HepG2 (cell line): ENCODE data around the gene LRRC25. TPM values are rescaled to one million over a fixed set of nuclear protein-coding genes. Genes with fewer than 3 reads are reported as not detected.

Experiments
- CERS6 ChIP-seq: sonication (generic); formaldehyde crosslinking; IDR thresholded peaks from 2 replicates; pipeline ENCODE4 v1.5.0; 2020; ENCODE audit warnings: missing genetic modification reagents
- CHD4 ChIP-seq: fragments of 200-600 bp; sonication (generic); IDR thresholded peaks from 2 replicates; pipeline ENCODE4 v1.7.0; 2017; ENCODE audit warnings: mild to moderate bottlenecking, low read length, borderline replicate concordance
- DRAP1 ChIP-seq: IDR thresholded peaks from 2 replicates; pipeline ENCODE4 v1.6.1; 2016; ENCODE audit warnings: missing genetic modification reagents, missing compliant biosample characterization
- ELF4 ChIP-seq: sonication (generic); formaldehyde crosslinking; IDR thresholded peaks from 2 replicates; pipeline ENCODE4 v1.5.0; 2020; ENCODE audit warnings: missing genetic modification reagents, mild to moderate bottlenecking, moderate library complexity, borderline replicate concordance
- FOXJ3 ChIP-seq: sonication (generic); formaldehyde crosslinking; IDR thresholded peaks from 2 replicates; pipeline ENCODE4 v1.4.0; 2020; ENCODE audit warnings: missing genetic modification reagents, mild to moderate bottlenecking, borderline replicate concordance
- HNF1B ChIP-seq: sonication (generic); formaldehyde crosslinking; IDR thresholded peaks from 2 replicates; pipeline ENCODE4 v1.5.1; 2020; ENCODE audit warnings: mild to moderate bottlenecking, moderate library complexity, missing genetic modification reagents
- HOXA3 ChIP-seq: sonication (generic); formaldehyde crosslinking; IDR thresholded peaks from 2 replicates; pipeline ENCODE4 v1.5.0; 2020; ENCODE audit warnings: missing genetic modification reagents
- LCORL ChIP-seq, 2 experiments: fragments of 450-650 bp in 1 of 2; sonication (generic) in 1 of 2; formaldehyde crosslinking in 1 of 2; IDR thresholded peaks; 2 replicates each; pipeline versions ENCODE4 v1.5.0 to v1.6.1; 2017 to 2020; ENCODE audit warnings: antibody characterized with exemption in 1 of 2, missing genetic modification reagents in 1 of 2
- MTA3 ChIP-seq: sonication (generic); formaldehyde crosslinking; IDR thresholded peaks from 2 replicates; pipeline ENCODE4 v1.4.0; 2020; ENCODE audit warnings: missing genetic modification reagents
- MYNN ChIP-seq: sonication (generic); formaldehyde crosslinking; IDR thresholded peaks from 2 replicates; pipeline ENCODE4 v1.4.0; 2020; ENCODE audit warnings: mild to moderate bottlenecking, low read depth, missing genetic modification reagents
- PAXIP1 ChIP-seq: sonication (generic); formaldehyde crosslinking; conservative IDR thresholded peaks from 2 replicates; pipeline ENCODE4 v1.4.0; 2020; ENCODE audit warnings: mild to moderate bottlenecking, missing genetic modification reagents, moderate library complexity
- SIX1 ChIP-seq: sonication (generic); formaldehyde crosslinking; IDR thresholded peaks from 2 replicates; pipeline ENCODE4 v1.4.0; 2020; ENCODE audit warnings: missing genetic modification reagents, borderline replicate concordance
- TBL1XR1 ChIP-seq: fragments of 150-350 bp; IDR thresholded peaks from 2 replicates; pipeline ENCODE4 v1.6.1; 2014; ENCODE audit warnings: borderline replicate concordance, low read length; ENCODE audit not compliant: partially characterized antibody
- TBP ChIP-seq: sonication (generic); formaldehyde crosslinking; IDR thresholded peaks from 2 replicates; pipeline ENCODE4 v1.5.0; 2020; ENCODE audit warnings: missing genetic modification reagents
- THAP11 ChIP-seq: IDR thresholded peaks from 2 replicates; pipeline ENCODE4 v1.6.1; 2016; ENCODE audit warnings: missing biosample characterization, missing genetic modification reagents
- ZFY ChIP-seq: sonication (generic); formaldehyde crosslinking; IDR thresholded peaks from 2 replicates; pipeline ENCODE4 v1.4.0; 2020; ENCODE audit warnings: missing genetic modification reagents
- ZNF503 ChIP-seq: sonication (generic); formaldehyde crosslinking; IDR thresholded peaks from 2 replicates; pipeline ENCODE4 v1.4.0; 2020; ENCODE audit warnings: missing genetic modification reagents
- ZNF7 ChIP-seq: IDR thresholded peaks from 2 replicates; pipeline ENCODE4 v1.6.1; 2016; ENCODE audit warnings: missing biosample characterization, missing genetic modification reagents
- ZNF800 ChIP-seq: sonication (generic); formaldehyde crosslinking; IDR thresholded peaks from 2 replicates; pipeline ENCODE4 v1.4.0; 2020; ENCODE audit warnings: missing genetic modification reagents
- ZSCAN29 ChIP-seq: sonication (generic); formaldehyde crosslinking; conservative IDR thresholded peaks from 2 replicates; pipeline ENCODE4 v1.4.0; 2020; ENCODE audit warnings: mild to moderate bottlenecking, missing genetic modification reagents
- polyA plus RNA-seq, 8 experiments: library from polyadenylated mRNA; depleted of rRNA in 3 of 8; stranded (reverse) in 7 of 8; unstranded in 1 of 8; fragments of >200 nt; fragmentation: Illumina TruSeq in 4 of 8; extraction: Trizol in 4 of 8; gene quantifications; 2 replicates each; pipeline versions ENCODE4 v1.2.1 to v1.2.3, GENCODE V29; 2011 to 2016; ENCODE audit warnings: low read depth in 4 of 8, missing spikeins in 1 of 8, mixed read lengths in 1 of 8; ENCODE audit not compliant: insufficient read depth in 1 of 8
- total RNA-seq, 5 experiments: library from RNA; depleted of rRNA; stranded (reverse); fragments of >200 nt; fragmentation: Illumina TruSeq; extraction: Trizol; gene quantifications; 2 replicates each; pipeline ENCODE4 v1.2.3, GENCODE V29; 2016; ENCODE audit warnings: low read depth in 1 of 5

Gene LRRC25
- total and polyA plus RNA-seq, 2 of the 13 experiments (the other 11 are each of a cell fraction or from before 2014, with no cell fraction given) = 0.13 to 0.53 TPM

GRCh38 chr19:18401580-18402112 lies 4.2 kb upstream of the LRRC25 start (continued):
- TF ChIP-seq PAXIP1 (CRISPR knock-in tag) = 0 out of 2 replicates have a peak, but pooled peaks have one; percentile 10
- TF ChIP-seq ELF4 (CRISPR knock-in tag) = no peak
- peak; percentile 80 for TF ChIP-seq DRAP1
- TF ChIP-seq CERS6 = no peak
- TF ChIP-seq MTA3 (CRISPR knock-in tag) = no peak
- no peak for TF ChIP-seq ZSCAN29 (CRISPR knock-in tag)
- TF ChIP-seq HOXA3 (CRISPR knock-in tag) = peak; percentile 30; the same call in 1 of the 2 replicates
- no peak for TF ChIP-seq ZNF503 (CRISPR knock-in tag)
- no peak for TF ChIP-seq LCORL (IDR thresholded peaks at IDR 0.05)
- TF ChIP-seq LCORL (CRISPR knock-in tag; IDR thresholded peaks at IDR 0.05) = no peak
- no peak for TF ChIP-seq ZNF800 (CRISPR knock-in tag)
- TF ChIP-seq FOXJ3 (CRISPR knock-in tag) = no peak
- TF ChIP-seq ZFY (CRISPR knock-in tag) = no peak
- no peak for TF ChIP-seq HNF1B (CRISPR knock-in tag)
- TF ChIP-seq MYNN (CRISPR knock-in tag) = no peak
- TF ChIP-seq SIX1 (CRISPR knock-in tag) = no peak
- no peak for TF ChIP-seq TBL1XR1
- no peak for TF ChIP-seq ZNF7 (CRISPR knock-in tag)
- TF ChIP-seq THAP11 (CRISPR knock-in tag) = no peak; the same call in 1 of the 2 replicates
- TF ChIP-seq TBP (CRISPR knock-in tag) = no peak
- TF ChIP-seq CHD4 = no peak
